HEK293 (cell line): Measurements from ENCODE around the gene EI24.

Experiments
- CTCF ChIA-PET: fragments of 350-600 bp; formaldehyde crosslinking; extraction: SDS; loops from one replicate; lab custom pipeline; 2021; ENCODE audit warnings: antibody characterized with exemption; lab: Yijun Ruan, JAX
- POLR2A ChIA-PET: fragments of 300-600 bp; formaldehyde crosslinking; extraction: SDS; loops from one replicate; lab custom pipeline; 2020; ENCODE audit warnings: antibody characterized with exemption, inconsistent platforms; lab: Yijun Ruan, JAX
- H3K27ac ChIP-seq: fragments of 200-500 bp; sonication (Bioruptor generic); 2 replicates; pipeline ENCODE4 v1.5.1; 2014; ENCODE audit warnings: low read depth, low read length, control low read depth, inconsistent platforms; ENCODE audit errors: extremely low read depth
- H3K36me3 ChIP-seq, 2 experiments: fragments of 200-500 bp in 1 of 2; sonication (Bioruptor generic) in 1 of 2; 1 replicate in 1 of 2; 2 replicates in 1 of 2; pipeline ENCODE4 v1.5.1; 2014 to 2017; ENCODE audit warnings: inconsistent platforms in 2 of 2, low read length in 2 of 2; ENCODE audit not compliant: control insufficient read depth in 2 of 2, insufficient read depth in 1 of 2
- H3K4me1 ChIP-seq: fragments of 200-500 bp; sonication (Bioruptor generic); 2 replicates; pipeline ENCODE4 v1.5.1; 2014; ENCODE audit warnings: mild to moderate bottlenecking, low read length, inconsistent platforms; ENCODE audit not compliant: control insufficient read depth, insufficient read depth
- H3K4me3 ChIP-seq: 2 replicates; pipeline ENCODE4 v1.5.1; 2011; ENCODE audit warnings: low read depth, mild to moderate bottlenecking, control low read depth, low read length, moderate library complexity
- H3K9me3 ChIP-seq: fragments of 200-500 bp; sonication (Bioruptor generic); 2 replicates; pipeline ENCODE4 v1.5.1; 2014; ENCODE audit warnings: low read depth, low read length, inconsistent platforms; ENCODE audit not compliant: control insufficient read depth, insufficient read depth
- CTCF ChIP-seq: fragments of 450-650 bp; formaldehyde crosslinking; IDR thresholded peaks from 2 replicates; pipeline ENCODE4 v1.5.1; 2016; ENCODE audit warnings: missing biosample characterization, missing genetic modification characterization
- GLIS1 ChIP-seq: fragments of 450-650 bp; formaldehyde crosslinking; IDR thresholded peaks from 2 replicates; pipeline ENCODE4 v1.5.1; 2016; ENCODE audit warnings: missing biosample characterization, missing genetic modification characterization
- GLIS2 ChIP-seq: fragments of 450-650 bp; formaldehyde crosslinking; IDR thresholded peaks from 2 replicates; pipeline ENCODE4 v1.5.1; 2016; ENCODE audit warnings: missing biosample characterization, missing genetic modification characterization
- IKZF3 ChIP-seq: fragments of 450-650 bp; IDR thresholded peaks from 2 replicates; pipeline ENCODE4 v1.5.0; 2018; ENCODE audit warnings: missing biosample characterization, mild to moderate bottlenecking, missing genetic modification characterization, moderate library complexity
- REST ChIP-seq: fragments of 450-650 bp; formaldehyde crosslinking; IDR thresholded peaks from 2 replicates; pipeline ENCODE4 v1.5.1; 2016; ENCODE audit warnings: missing biosample characterization, missing genetic modification characterization
- SALL2 ChIP-seq: fragments of 450-650 bp; formaldehyde crosslinking; IDR thresholded peaks from 2 replicates; pipeline ENCODE4 v1.5.0; 2017; ENCODE audit warnings: missing biosample characterization, mild to moderate bottlenecking, missing genetic modification characterization, borderline replicate concordance
- SP2 ChIP-seq: fragments of 450-650 bp; formaldehyde crosslinking; IDR thresholded peaks from 2 replicates; pipeline ENCODE4 v1.5.1; 2016; ENCODE audit warnings: missing biosample characterization, missing genetic modification characterization
- SP3 ChIP-seq: fragments of 450-650 bp; formaldehyde crosslinking; IDR thresholded peaks from 2 replicates; pipeline ENCODE4 v1.5.1; 2016; ENCODE audit warnings: missing biosample characterization, missing genetic modification characterization
- WT1 ChIP-seq: fragments of 450-650 bp; formaldehyde crosslinking; IDR thresholded peaks from 2 replicates; pipeline ENCODE4 v1.5.1; 2016; ENCODE audit warnings: missing biosample characterization, missing genetic modification characterization
- ZBTB11 ChIP-seq: fragments of 450-650 bp; formaldehyde crosslinking; conservative IDR thresholded peaks from 2 replicates; pipeline ENCODE4 v1.5.1; 2016; ENCODE audit warnings: low read depth, missing biosample characterization, missing genetic modification characterization
- ZBTB17 ChIP-seq: fragments of 450-650 bp; formaldehyde crosslinking; IDR thresholded peaks from 2 replicates; pipeline ENCODE4 v1.5.1; 2016; ENCODE audit warnings: missing biosample characterization, missing genetic modification characterization
- ZNF132 ChIP-seq: fragments of 450-650 bp; formaldehyde crosslinking; IDR thresholded peaks from 2 replicates; pipeline ENCODE4 v1.5.1; 2017; ENCODE audit warnings: missing biosample characterization, missing genetic modification characterization, borderline replicate concordance
- ZNF362 ChIP-seq: fragments of 450-650 bp; formaldehyde crosslinking; IDR thresholded peaks from 2 replicates; pipeline ENCODE4 v1.5.1; 2016; ENCODE audit warnings: missing biosample characterization, missing genetic modification characterization
- ZNF394 ChIP-seq: fragments of 450-650 bp; formaldehyde crosslinking; IDR thresholded peaks from 2 replicates; pipeline ENCODE4 v1.5.1; 2016; ENCODE audit warnings: missing biosample characterization, missing genetic modification characterization, mild to moderate bottlenecking, moderate library complexity, borderline replicate concordance
- ZNF416 ChIP-seq: fragments of 450-650 bp; formaldehyde crosslinking; IDR thresholded peaks from 2 replicates; pipeline ENCODE4 v1.5.1; 2016; ENCODE audit warnings: missing biosample characterization, missing genetic modification characterization
- ZNF518A ChIP-seq: fragments of 450-650 bp; formaldehyde crosslinking; conservative IDR thresholded peaks from 2 replicates; pipeline ENCODE4 v1.5.1; 2016; ENCODE audit warnings: low read depth, missing biosample characterization, missing genetic modification characterization
- ZNF548 ChIP-seq: fragments of 450-650 bp; formaldehyde crosslinking; IDR thresholded peaks from 2 replicates; pipeline ENCODE4 v1.5.1; 2016; ENCODE audit warnings: missing biosample characterization, missing genetic modification characterization
- ZNF571 ChIP-seq: fragments of 450-650 bp; formaldehyde crosslinking; IDR thresholded peaks from 2 replicates; pipeline ENCODE4 v1.5.0; 2017; ENCODE audit warnings: missing biosample characterization, missing genetic modification characterization
- ZNF768 ChIP-seq: fragments of 450-650 bp; formaldehyde crosslinking; IDR thresholded peaks from 2 replicates; pipeline ENCODE4 v1.5.1; 2018; ENCODE audit warnings: missing biosample characterization, mild to moderate bottlenecking, missing genetic modification characterization
- ZSCAN23 ChIP-seq: fragments of 450-650 bp; formaldehyde crosslinking; IDR thresholded peaks from 2 replicates; pipeline ENCODE4 v1.5.1; 2016; ENCODE audit warnings: missing biosample characterization, missing genetic modification characterization

Gene EI24

GRCh38 chr11:125626288-125626950, 57.1 kb downstream of the EI24 start:
- ChIA-PET POLR2A (interaction anchor here (0.7 to 3.2 kb wide), 7 partner anchors 10 to 277 kb away, joined by 3 to 24 read pairs (median 4); partner anchors contain the start of genes HYLS1, PUS3 and STT3A), CTCF (interaction anchor here (0.7 to 1.4 kb wide), 5 partner anchors 9 to 247 kb away, joined by 3 to 4 read pairs (median 3); partner anchors contain the start of gene EI24)
- peaks cover 10 to 35% of the 10 kb centered on the region in 2 experiments; a peak in 2 of 3 replicates for H3K36me3 ChIP-seq
- H3K9me3 ChIP-seq: no peaks in the 10 kb centered on the region
- peak overlapping the region; percentile 94 for H3K27ac ChIP-seq
- H3K4me1 ChIP-seq: peaks cover 2% of the 10 kb centered on the region; the same call in 1 of the 2 replicates
- H3K4me3 ChIP-seq: peak overlapping the region; percentile 74
- TF ChIP-seq ZBTB11 (tag by site-specific recombination): peak; percentile 13; the same call in 1 of the 2 replicates
- no peak for TF ChIP-seq SP3 (tag by site-specific recombination)
- peak; percentile 27; the same call in 1 of the 2 replicates for TF ChIP-seq GLIS2 (tag by site-specific recombination)
- peak; percentile 9 for TF ChIP-seq SP2 (tag by site-specific recombination)
- no peak for TF ChIP-seq ZNF362 (tag by site-specific recombination)
- TF ChIP-seq ZNF548: no peak
- 0 out of 2 replicates have a peak, but pooled peaks have one; percentile 87 for TF ChIP-seq IKZF3
- no peak for TF ChIP-seq ZSCAN23 (tag by site-specific recombination)
- no peak for TF ChIP-seq ZBTB17 (tag by site-specific recombination)
- TF ChIP-seq WT1 (tag by site-specific recombination): no peak
- TF ChIP-seq ZNF768: no peak
- TF ChIP-seq CTCF (tag by site-specific recombination): peak; percentile 65; the same call in 1 of the 2 replicates
- no peak for TF ChIP-seq ZNF132
- no peak for TF ChIP-seq ZNF416 (tag by site-specific recombination)
- TF ChIP-seq ZNF394 (tag by site-specific recombination): no peak
- 0 out of 2 replicates have a peak, but pooled peaks have one; percentile 7 for TF ChIP-seq REST (tag by site-specific recombination)
- no peak for TF ChIP-seq SALL2 (tag by site-specific recombination)
- TF ChIP-seq ZNF571 (tag by site-specific recombination): no peak
- TF ChIP-seq GLIS1 (tag by site-specific recombination): 0 out of 2 replicates have a peak, but pooled peaks have one; percentile 36
- TF ChIP-seq ZNF518A (tag by site-specific recombination): no peak
